NCI-H446 treated with DMSO at 0.1 percent for 48 hours (cell line): Measurements from ENCODE around the gene ADAMTSL2.

Source experiments
- DNase-seq: peaks from one replicate; lab custom pipeline; 2025; lab: John Stamatoyannopoulos, UW

The ADAMTSL2 gene

DNA sequence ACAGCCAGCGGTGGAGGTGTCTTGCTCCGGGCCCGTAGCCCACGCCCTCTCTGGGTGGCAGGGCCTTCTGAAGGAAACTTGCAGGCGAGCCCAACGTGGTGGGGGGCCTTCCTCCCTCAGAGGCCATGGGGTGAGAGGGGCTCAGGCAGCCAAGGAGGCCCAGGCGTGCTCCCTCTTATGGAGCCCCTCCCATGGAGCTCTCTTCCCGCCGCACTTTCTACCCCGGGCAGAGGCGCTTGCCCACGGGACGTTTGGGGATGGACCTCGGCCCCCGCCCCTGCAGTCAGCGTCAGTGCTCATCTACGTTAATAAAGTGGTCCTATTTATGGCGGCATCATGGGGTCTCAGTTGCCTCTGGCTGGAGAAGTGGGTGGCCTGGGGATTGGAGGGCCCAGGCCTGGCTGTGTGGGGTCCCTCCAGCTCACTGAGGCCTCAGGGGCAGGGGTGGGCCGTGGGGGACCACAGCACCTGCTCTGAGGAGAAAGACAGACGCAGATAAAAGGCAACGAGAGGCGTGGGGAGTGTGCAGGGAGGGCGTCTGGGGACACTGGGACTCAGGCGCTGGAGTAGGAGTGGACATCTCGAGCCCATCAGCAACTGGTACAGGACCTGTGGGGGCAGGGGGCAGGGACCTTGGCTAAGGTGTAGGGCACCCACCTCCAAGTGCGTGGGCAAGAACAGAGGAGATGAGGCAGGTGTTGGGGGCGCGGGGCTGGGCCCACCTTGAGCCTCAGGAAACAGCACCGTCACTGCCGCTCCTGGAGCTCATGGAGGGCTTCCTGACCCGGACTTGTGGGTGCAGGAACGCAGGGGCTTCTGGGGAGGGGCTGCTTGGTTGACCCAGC is 40.9 kb downstream of the ADAMTSL2 start:
- DNase-seq, result no peak

DNA sequence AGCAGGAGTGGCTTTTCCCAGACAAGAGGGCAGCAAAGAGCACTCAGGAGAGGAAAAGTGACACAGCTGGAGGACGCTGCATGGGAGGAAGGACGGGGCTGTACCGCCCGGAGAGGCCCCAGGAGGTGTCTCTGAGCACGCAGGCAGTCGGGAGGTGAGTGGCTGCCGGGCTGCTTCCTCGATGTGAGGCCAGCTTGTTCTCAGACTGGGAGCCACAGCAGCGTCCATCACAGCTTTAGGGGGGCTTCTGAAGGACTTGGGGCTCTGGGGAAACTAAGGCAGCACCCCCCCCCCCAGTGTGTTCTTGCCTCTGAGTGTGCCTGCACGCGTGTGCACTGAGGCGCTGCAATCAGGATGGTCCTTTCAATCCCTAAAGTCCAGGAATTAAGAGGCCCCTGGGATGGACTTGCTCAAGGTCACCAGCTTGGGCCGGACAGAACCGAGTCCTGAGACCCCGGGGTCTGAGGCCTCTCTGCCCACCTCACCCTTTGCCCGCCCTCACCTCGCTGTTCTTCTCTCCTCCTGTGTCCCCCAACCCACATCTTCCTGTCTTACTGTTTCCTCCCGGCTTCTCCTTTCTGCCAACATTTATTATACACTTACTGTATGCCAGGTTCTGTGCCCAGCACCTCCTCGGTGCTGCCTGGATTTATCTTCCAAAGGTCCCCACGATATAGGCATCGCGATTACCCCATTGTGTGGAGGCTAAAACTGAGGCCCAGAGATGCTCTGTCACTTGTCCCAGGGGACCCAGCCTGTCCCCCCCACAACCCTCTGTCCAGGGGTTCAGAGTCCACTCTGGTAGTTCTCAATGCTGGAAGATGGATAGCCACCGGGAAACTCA is 41.7 kb downstream of the ADAMTSL2 start:
- no peak for DNase-seq

DNA sequence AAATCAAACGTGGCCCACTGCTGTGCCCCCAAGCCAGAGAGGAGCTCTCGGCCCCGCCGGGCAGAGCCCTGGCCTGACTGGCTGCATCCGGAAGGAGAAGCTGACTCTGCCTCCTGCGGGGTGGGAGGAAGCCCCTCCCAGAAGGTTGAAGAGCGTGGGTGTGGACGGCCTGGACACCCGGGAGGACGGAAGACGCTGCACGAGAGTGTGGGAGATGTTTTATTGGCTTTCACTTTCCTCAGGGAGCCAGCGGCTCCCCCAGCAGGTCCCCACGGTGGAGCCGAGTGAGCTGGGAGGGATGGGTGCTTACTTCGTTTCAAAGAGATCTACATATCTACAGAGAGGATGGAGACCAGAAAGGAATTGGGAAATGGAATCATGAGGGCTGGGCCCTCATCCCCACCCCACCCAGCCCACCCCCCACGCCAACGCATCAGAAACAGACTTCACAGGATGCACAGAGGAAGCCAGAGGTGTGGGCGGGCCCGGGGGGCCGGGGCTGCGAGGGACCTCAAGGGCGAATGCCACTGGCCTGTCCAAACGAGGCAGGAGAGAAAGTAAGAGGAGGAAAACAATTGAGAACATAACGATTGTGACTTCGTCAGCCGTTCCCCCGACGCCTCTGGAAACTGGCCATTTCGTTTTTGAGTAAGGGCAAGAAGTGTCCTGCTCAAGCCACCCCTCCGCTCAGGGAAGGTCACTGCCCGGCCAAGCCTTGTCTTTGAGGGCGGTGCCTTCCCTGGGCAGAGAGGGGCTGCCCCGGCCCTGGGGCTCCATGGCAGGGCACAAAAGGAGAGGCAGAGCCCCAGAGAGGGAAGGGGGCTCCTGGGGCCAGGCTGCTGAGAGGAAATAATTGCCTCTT is 42.6 kb downstream of the ADAMTSL2 start:
- DNase-seq, result no peak

DNA sequence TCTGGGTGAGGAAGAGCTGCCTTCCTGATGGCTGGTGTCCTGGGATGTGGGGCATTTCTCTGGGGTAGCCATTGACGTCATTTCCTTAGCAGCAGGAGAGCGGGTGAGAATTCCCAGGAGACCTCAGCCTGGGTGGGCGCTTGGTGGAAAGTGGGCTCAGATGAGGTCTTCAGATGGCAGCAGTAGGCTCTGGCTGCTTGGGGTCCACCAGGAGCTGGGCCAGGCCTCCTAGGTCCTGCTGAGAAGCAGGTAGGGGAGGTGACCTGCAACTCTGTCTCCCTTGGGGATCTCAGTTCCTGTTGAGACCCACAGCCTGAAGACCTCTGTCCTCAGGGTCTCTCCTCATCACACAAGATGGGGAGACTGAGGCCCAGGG is 43.2 kb downstream of the ADAMTSL2 start:
- DNase-seq, result no peak

DNA sequence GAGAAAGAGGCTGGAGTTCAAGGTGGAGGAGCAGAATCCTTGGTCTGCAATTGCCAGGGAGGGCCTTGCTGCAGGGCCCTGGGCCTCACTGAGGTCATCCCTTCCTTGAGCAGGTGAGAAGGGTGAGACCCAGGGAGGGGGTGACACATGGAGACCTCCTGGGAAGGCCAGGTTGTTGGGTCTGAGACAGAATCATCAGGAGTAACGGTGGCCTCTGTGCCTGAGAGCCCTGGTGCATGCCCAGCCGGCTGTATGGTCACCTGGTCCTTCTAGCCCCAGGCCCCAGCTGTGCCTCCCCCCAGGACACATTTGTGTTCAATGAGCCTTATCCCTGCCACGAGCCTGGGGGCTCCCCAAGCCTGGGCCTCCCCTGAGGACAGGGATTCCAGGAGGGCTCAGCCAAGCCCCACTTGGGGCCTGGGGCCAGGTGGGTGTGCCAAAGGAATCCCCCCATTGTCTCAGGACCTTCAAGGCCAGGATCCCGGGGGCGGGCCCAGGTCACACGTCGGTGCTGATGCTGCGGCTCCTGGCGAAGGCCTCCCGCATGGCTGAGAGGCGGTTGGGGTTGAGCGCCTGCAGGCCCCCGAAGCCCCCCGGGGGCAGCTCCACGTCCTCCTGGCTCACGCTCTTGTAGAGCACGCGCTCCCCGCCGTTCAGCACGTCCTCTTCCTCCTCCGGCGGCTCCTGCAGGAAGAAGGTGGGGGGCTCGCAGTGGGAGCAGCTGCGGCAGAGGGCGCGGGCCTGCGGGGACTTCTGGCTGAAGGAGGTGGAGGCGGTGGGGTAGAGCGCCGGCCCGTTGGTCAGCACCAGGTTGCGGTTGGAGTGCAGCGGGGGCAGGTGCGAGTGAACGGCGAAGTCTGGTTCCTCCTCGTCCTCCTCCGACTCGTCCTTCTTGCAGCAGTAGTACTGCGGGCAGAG is 44.3 kb downstream of the ADAMTSL2 start:
- DNase-seq, result no peak

DNA sequence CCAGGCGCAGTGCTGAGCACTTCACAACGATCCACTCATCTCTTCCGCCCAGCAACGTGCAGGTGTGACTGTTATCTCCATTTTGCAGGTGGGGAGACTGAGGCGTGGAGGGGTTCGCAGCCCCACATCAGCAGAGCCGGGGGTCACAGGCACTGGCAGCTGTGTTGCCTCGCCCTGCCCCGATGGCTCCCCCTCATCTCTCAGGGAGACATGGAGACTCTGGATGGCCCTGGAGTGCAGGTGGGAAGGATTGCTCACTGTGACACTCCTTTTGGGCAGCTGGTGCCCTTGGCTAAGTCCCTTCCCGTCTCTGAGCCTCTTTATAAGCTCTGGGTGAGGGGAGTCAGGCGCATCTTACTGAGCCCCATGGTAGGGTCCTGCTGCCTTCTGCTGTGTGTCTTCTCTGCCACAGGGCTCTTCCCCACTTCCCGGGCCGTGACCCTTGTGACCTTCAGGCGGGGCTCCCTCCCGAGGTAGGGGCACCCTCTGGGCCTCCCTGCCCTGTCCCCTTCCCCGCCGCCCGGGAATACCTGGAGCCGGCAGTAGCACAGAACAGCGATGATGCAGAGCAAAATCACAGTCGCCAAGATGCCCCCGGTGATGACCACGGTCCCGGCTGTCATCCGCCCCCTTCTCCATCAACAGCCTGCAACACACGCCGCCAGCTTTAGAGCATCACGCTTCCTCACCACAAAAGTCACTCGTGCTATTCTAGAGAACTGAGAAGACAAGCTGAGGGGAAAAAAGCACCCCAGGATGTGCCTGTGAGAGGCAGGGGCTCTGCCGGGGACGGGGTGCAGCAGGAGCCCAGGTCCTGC is 45.3 kb downstream of the ADAMTSL2 start:
- no peak for DNase-seq

DNA sequence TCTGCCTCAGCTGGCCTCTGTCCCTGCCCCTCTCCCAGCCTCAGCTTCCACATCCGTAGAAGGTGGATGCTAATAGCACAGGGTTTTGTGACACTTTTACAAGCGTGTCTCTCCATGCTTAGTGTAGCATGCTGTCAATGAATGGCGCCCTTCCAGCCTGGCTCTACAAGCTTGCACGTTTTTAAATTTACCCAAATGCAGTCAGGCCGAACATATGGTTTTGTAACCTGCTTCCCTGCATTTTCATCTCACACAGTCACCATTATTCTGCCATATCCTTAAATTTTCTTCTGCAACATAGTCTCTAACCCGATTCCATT is 45.9 kb downstream of the ADAMTSL2 start:
- DNase-seq, result no peak

DNA sequence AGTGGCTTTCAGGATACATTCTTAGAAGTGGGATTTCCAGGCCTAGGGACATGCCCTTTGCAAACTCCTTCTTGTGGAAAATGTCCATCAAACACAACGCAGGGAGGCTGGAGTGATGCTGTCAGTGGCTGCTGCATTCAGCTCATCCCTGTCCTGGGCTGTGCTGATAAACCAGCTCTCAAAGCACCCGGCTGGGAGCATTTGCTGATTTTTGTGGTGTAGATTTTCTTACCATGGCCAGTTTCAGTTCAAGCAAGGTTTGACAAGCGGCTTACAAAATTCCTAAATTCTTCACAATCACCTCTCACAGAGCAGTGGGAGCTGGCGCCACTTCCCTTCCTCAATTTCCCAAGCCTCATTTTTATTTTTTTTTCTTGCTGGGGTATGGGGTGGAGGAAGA is 46.5 kb downstream of the ADAMTSL2 start:
- DNase-seq, result no peak

DNA sequence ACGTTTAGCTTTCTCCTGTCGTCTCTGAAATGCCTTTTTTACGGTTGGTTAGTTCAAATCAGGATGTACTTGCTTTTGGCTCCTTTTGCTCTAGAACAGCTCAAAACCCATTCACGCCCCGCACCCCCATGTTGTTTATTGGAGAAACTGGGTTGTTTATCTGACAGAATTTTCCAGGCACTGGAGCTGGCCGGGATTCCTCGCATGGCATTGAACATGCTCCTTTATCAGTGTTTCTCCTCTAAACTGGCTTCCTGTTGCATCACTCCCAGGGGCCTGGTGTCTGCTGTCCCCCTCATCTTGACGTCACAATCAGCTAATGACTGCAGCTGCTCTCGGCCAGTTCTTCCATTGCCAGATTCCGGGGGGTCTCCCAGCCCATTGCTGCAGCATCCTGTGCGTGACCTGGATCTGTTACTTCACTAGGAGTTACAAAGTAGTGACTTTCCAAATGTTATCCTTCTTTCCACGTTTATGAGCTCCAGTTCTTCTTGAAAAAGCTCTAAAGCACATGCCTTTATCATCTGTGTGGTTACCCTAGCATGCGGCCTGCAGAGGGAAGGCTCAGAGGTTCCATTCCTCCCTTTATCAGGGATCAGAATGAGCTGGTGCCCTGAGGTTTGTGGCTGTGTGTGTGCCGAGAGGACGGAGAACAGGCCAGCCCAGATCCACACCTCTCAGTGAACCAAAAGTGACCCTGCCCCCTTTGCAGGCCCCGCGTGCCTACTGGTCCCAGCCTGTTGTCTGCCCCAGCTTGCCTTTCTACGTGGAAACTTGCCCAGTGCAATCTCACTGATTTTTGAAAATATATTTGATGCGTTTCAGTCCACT is 47.2 kb downstream of the ADAMTSL2 start:
- no peak for DNase-seq

DNA sequence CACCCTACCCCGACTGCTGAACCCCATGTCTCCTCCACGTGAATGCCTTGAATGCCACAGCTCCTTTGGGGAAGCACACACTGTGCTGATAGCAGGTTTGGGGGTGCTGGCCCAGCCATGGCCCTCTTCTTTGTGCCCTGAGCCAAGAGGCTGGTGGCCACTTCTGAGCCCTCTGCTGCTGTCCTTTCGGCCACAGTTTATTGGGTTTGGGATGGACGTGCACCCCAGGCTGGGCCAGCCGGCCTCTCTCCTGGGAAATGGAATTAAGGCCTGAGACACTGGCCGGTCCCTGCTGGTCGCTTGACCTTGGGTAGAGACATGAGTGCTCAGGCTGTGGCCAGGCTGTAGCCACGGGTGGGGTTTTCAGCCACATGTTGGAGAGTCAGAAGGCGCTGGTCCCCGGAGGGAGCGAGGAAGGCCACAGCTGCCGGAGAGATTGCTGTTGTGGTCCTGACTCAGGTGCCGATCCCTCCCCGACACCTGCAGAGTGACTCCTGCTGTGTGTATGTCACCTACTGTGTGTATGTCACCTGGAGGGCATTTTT is 48.1 kb downstream of the ADAMTSL2 start:
- DNase-seq, result no peak

DNA sequence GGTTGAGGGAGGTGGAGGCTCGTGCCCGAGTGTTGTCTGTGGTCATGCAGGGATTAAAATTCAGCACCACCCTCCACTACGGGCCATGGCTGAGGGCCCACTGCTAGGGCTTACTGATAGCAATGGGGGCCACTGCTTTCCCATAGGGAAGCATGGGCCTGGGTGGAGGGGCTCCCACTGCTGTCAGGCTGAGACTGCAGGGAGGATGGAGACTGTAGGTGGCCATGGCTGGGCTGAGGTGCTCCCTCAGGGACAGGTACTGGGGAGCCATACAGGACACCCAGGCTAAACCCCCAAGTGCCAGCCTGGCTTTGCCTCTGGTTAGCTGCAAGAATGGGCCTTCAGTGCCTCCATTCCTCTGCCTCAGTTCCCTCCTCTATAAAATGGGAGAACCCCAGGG is 48.6 kb downstream of the ADAMTSL2 start:
- no peak for DNase-seq

DNA sequence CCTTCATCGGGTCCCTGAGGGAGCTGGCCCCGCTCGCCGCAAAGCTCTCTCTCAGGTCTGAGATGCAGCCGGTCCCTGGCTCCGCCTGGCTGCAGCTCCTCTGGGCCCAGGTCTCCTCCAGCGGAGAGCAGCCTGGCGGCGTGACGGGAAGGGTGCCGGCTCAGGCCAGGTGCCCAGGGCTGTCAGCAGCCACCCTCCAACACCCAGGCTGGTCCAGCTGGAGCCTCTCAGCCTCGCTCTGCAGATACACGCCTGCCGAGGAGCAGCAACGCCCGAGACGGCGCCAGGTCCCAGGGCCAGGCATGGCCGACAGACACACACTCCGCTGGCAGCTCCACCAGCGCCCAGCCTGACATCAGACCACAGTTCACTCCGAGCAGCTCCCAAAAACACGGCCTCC is 49.1 kb downstream of the ADAMTSL2 start:
- DNase-seq, result no peak

DNA sequence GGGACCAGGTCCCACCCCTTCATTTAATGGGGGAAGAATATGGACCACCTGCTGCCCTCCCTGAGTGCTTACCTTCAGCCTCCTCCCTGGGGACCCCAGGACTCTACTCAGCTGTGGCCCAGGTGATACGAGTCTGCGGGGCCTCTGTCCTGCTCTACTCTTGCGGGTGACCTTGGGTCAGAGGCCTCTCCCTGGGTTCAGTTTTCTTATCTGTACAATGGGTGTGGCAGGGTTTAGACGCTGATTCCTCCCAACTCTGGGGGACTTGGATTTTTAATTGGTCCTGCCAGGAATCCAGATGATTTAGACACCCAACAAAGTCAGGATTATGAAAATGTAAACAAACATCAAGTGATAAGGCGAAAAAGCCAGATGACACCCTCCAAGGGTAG is 49.7 kb downstream of the ADAMTSL2 start:
- DNase-seq, result no peak

DNA sequence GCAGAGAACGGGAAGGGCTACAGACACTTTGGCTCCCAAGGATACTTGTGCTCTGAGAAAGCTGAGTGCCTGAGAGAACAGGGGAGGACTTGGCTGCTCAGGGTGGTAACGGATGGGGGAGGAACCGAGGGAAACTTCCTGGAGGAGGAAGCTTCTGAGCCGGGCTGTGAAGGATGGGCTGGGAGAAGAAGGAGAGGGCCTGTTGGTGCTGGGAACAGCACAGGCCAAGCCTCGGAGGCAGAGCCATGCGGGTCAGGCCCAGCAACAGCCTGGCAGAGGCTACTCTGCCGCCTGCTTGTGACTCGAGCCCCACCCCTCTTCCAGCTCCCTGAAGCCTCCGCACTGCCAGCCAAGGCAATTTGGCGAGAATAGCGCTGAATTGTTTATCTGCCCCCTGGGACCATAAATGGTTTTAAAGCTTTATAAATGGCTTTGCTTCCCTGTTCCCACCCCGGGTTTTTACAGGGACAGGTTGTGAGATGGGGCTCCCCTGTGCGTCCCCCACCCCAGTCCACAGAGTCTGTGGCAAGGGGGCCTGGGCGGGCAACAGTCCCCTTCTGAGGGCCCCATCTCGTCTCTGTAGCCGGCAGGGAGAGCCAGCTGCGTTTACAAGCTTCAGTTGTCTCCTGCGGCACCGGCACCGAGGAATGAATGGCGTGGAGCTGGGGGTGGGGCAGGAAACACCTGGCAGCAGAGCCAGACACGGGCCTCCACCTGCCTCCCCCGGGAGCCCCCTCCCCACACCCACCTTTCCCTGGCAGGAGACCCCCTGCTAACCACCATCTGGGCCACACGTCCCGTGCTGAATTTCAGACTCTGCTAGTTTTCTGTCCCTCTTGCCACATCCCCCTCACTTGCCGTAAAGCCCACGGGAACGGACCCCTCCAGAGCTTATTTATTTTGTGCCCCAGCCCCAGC is 50.3 kb downstream of the ADAMTSL2 start:
- DNase-seq, result no peak

DNA sequence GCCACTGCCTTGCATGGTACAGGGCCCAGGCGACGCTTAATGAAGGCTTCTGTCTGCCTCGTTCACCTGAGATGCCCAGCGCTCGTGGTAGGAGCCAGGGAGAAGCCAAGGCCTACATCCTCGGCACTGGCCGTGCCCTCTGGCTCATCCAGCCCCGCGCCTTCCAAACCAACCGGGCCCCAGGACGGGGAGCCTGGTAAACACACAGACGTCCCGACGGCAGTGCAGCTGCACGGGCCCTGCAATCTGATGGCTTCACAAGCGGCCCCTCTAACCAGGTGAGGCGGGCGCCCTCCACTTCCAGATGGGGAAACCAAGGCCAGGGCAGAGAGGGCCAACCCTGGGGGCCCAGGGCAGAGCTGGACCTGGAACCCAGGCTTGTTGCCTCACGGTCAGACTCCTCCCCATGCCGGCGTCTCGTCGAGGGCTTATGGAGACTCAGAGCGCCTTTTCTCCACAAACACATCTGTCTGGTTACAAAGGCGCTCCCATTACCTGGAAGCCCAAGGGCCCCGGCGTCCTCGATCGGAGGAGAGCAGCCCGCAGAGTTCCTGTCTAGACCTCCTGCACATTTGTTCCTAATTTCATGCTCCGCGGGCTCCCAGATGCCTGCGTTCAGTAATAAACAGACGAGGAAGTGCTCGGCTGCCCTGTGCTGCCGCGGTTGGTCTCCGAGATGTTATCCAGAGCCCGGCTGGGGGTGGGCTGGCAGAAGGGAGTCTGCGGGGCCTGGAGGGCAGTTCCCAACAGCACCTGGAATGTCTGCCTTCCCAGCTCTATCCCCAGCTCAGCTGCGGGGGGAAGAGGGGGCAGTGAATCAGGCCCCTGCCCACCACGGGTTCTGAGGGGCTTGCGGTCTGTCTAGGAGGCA is 51.2 kb downstream of the ADAMTSL2 start:
- DNase-seq, result no peak

DNA sequence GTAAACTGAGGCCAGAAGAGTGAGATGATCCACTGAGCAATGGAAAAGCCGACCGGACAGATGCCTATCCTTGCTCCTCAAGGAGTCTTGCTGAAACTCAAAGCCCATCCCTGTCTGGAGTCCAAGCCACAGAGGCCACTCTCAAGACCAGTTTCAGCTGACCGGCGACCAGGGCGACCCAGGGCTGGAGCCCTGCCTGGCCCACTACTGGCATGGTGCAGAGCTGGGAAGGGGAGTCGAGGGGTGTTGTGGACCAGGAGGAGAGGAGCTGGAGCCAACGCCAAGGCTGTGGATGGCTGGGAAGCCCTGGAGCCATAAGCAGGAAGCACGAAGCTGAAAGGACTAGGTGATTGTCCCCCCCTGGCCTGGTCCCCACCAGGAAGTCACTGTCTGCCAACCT is 52.5 kb downstream of the ADAMTSL2 start:
- DNase-seq, result no peak

DNA sequence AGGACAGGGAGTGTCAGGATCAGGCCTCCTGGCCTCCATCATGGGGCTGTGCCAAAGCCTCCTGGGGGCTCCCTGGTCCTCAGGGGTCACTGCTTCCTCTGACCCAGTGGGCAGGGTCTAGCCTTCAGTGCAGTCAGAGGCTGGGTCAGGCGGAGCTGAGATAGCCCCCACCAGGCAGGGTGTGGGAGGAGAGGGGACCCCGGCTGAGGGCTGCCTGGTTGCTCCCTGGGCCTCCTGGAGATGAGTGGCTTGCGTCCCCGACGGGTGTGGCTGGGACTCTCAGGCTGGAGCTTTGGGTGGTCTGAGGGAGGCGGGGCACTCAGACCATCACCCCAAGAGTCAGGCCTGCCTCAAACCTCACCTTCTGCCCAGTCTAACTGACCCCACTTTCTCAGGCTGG is 53.0 kb downstream of the ADAMTSL2 start:
- no peak for DNase-seq
